Right lobe of liver (tissue), 4 donors: ENCODE results near the gene C22orf42.

ENCODE experiments used
- POLR2A ChIP-seq: fragments of 450-650 bp; IDR thresholded peaks from one replicate; pipeline ENCODE4 v1.6.1; 2017; ENCODE audit warnings: antibody characterized with exemption, mild to moderate bottlenecking
- TF ChIP-seq, protein P1 (sequence below), 4 donors: fragments of 200-600 bp in 3 of 4; fragments of 450-650 bp in 1 of 4; IDR thresholded peaks; one replicate each; pipeline versions ENCODE4 v1.5.1 to v1.8.0; 2016 to 2022; ENCODE audit warnings: antibody characterized with exemption in 4 of 4, mild to moderate bottlenecking in 2 of 4
- donor health status: DM: no; HTN: no; CAD: no.
- donor health status: DM: no; HTN: no; CAD: no.
- donor health status: DM: no; HTN: yes; CAD: no.

DNA sequence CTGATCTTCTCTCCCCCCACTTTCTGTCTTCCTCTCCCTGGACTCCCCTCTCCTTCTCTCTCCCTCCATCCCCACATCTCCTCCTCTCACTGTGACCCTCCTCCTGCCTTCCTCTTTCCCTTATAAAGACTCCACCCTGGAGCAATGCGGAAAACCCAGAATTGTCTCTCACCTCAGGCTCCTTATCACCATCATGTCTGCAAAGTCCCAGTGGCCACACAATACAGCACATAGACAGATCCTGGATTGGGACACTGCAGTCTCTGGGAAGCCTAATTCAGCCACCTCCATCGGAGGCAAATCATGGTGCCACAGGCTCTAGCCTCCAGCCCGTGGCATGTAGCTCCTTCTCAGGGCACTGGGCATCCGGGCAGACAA is 43.0 kb upstream of the C22orf42 start:
- TF ChIP-seq, protein P1, sequence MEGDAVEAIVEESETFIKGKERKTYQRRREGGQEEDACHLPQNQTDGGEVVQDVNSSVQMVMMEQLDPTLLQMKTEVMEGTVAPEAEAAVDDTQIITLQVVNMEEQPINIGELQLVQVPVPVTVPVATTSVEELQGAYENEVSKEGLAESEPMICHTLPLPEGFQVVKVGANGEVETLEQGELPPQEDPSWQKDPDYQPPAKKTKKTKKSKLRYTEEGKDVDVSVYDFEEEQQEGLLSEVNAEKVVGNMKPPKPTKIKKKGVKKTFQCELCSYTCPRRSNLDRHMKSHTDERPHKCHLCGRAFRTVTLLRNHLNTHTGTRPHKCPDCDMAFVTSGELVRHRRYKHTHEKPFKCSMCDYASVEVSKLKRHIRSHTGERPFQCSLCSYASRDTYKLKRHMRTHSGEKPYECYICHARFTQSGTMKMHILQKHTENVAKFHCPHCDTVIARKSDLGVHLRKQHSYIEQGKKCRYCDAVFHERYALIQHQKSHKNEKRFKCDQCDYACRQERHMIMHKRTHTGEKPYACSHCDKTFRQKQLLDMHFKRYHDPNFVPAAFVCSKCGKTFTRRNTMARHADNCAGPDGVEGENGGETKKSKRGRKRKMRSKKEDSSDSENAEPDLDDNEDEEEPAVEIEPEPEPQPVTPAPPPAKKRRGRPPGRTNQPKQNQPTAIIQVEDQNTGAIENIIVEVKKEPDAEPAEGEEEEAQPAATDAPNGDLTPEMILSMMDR (IDR thresholded peaks at IDR 0.05) = no peak
- TF ChIP-seq POLR2A = no peak
